ACC112 (cell line): ENCODE data around the gene SLIT3.
"Not testable (repeated sequence)": the region's sequence is repeated elsewhere in the genome, so short reads cannot be mapped to it uniquely, and the experiment has no call there.

Experiments used
- H2AFZ ChIP-seq: fragments of 200-600 bp; sonication (generic); one replicate; pipeline ENCODE4 v1.6.0; 2017; ENCODE audit warnings: antibody characterized with exemption, low read length; ENCODE audit not compliant: unreplicated experiment
- H3K27ac ChIP-seq: fragments of 200-600 bp; sonication (generic); 2 replicates; pipeline ENCODE4 v1.5.1; 2014; ENCODE audit warnings: low read depth, mild to moderate bottlenecking, antibody characterized with exemption, low read length, moderate library complexity
- H3K27me3 ChIP-seq: fragments of 200-600 bp; sonication (generic); 2 replicates; pipeline ENCODE4 v1.6.1; 2014; ENCODE audit warnings: mild to moderate bottlenecking, antibody characterized with exemption, low read length, moderate library complexity, mixed read lengths; ENCODE audit not compliant: insufficient read depth
- H3K36me3 ChIP-seq: fragments of 200-600 bp; sonication (generic); 2 replicates; pipeline ENCODE4 v1.6.1; 2016; ENCODE audit warnings: mild to moderate bottlenecking, antibody characterized with exemption, low read length, moderate library complexity, mixed read lengths; ENCODE audit not compliant: insufficient read depth
- H3K4me1 ChIP-seq: fragments of 200-600 bp; sonication (generic); one replicate; pipeline ENCODE4 v1.6.1; 2016; ENCODE audit warnings: low read length, mixed read lengths; ENCODE audit not compliant: insufficient read depth, unreplicated experiment, control insufficient read depth
- H3K4me3 ChIP-seq: fragments of 200-600 bp; sonication (generic); 2 replicates; pipeline ENCODE4 v1.5.1; 2014; ENCODE audit warnings: mild to moderate bottlenecking, low read depth, low read length
- H3K79me2 ChIP-seq: fragments of 200-600 bp; sonication (generic); one replicate; pipeline ENCODE4 v1.6.0; 2016; ENCODE audit warnings: low read length; ENCODE audit not compliant: control insufficient read depth, unreplicated experiment, insufficient read depth

The SLIT3 gene

DNA sequence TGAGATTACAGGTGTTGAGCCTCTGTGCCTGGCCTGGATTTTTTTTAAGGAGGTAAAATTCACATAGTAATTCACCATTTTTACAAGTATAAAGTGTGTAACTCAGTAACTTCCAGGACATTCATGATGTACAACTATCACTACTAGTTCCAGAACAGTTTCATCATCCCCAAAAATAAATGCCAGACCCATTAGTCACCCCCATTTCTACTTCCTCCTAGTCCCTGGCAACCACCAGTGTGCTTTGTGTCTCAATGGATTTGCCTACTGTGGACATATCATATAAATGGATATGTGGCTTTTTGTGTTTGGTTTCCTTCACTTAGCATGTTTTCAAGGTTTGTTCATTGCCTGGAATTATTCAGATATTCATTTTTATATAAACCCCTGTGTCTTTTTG, 649.3 kb downstream of the SLIT3 start:
- Histone ChIP-seq H3K27me3 (no peaks in the 10 kb centered on the region), H3K79me2 (no peaks in the 10 kb centered on the region), H3K4me1 (peaks cover 14% of the 10 kb centered on the region), H3K27ac (peak overlapping the region; percentile 67), H3K4me3 (no peak overlapping the region), H3K36me3 (no peaks in the 10 kb centered on the region), H2AFZ (no peak overlapping the region)

DNA sequence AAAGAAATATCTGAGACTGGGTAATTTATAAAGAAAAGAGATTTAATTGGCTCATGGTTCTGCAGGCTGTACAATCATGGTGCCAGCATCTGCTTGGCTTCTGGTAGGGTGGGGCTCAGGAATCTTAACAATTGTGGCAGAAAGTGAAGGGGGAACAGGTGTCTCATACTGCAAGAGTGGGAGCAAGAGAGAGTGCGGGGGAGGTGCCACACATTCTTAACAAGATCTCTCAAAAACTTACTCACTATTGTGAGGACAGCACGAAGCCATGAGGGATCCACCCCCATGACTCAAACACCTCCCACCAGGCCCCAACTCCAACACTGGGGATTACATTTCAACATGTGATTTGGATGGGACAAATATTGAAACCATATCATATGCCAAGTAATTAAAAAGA, 651.6 kb downstream of the SLIT3 start:
- Histone ChIP-seq H2AFZ (no peak overlapping the region), H3K4me1 (peaks cover 14% of the 10 kb centered on the region), H3K36me3 (no peaks in the 10 kb centered on the region), H3K27ac (no peak overlapping the region), H3K27me3 (no peaks in the 10 kb centered on the region), H3K79me2 (no peaks in the 10 kb centered on the region), H3K4me3 (no peak overlapping the region)

DNA sequence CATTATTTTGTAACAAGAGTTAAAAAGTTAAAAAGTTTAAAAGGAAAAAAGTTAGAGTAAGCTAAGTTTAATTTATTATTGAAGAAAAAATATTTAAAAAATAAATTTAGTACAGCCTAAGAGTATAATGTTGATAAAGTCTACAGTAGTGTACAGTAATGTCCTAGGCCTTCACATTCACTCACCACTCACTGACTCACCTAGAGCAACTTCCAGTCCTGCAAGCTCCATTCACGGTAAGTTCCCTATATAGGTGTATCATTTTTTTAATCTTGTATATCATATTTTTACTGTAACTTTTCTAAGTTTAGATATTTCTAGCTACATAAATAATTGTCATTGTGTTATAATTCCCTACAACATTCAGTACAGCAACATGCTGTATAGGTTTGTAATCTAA, 652.4 kb downstream of the SLIT3 start:
- Histone ChIP-seq H2AFZ (no peak overlapping the region), H3K36me3 (no peaks in the 10 kb centered on the region), H3K27ac (no peak overlapping the region), H3K27me3 (no peaks in the 10 kb centered on the region), H3K79me2 (no peaks in the 10 kb centered on the region), H3K4me3 (no peak overlapping the region), H3K4me1 (peaks cover 14% of the 10 kb centered on the region)

DNA sequence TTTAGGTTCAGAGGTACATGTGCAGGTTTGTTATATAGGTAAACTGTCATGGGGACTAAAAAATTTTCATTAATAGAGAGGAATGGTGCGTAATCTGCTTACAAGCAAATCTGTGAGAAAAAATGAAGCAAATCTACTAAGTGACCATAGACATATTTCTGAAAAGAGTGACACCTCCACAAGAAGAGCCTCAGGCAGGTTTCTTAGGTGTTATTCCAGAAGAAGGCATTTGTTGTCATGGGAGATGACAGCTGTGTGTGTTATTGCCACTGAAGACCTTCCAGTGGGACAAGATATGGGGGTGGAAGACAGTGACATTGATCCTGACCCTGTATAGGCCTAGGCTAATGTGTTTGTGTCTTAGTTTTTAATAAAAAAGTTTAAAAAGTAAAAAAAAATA, 652.9 kb downstream of the SLIT3 start:
- peaks cover 14% of the 10 kb centered on the region for H3K4me1 ChIP-seq
- H3K4me3 ChIP-seq = no peak overlapping the region
- no peaks in the 10 kb centered on the region for H3K79me2 ChIP-seq
- H3K27ac ChIP-seq = no peak overlapping the region
- no peak overlapping the region for H2AFZ ChIP-seq
- H3K27me3 ChIP-seq = no peaks in the 10 kb centered on the region
- no peaks in the 10 kb centered on the region for H3K36me3 ChIP-seq

DNA sequence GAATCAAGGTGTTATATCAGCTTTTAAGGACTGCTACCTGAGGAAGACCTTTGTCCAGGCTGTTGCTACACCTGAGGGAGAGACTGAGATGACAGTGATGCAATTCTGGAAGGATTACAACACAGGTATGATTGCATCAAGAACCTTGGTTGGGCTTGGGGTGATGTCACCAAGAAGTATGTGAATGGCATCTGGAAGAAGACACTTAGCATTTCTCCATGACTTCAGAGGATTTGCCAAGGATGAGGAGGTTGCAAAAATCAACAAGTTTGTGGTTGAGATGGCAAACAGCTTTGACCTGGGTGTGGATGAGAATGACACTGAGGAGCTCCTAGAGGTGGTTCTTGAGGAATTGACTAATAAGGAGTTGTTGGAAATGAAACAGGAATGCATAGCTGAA, 653.9 kb downstream of the SLIT3 start:
- Histone ChIP-seq H2AFZ (no peak overlapping the region), H3K27ac (no peak overlapping the region), H3K79me2 (no peaks in the 10 kb centered on the region), H3K4me1 (peaks cover 10% of the 10 kb centered on the region), H3K27me3 (no peaks in the 10 kb centered on the region), H3K36me3 (no peaks in the 10 kb centered on the region), H3K4me3 (no peak overlapping the region)

DNA sequence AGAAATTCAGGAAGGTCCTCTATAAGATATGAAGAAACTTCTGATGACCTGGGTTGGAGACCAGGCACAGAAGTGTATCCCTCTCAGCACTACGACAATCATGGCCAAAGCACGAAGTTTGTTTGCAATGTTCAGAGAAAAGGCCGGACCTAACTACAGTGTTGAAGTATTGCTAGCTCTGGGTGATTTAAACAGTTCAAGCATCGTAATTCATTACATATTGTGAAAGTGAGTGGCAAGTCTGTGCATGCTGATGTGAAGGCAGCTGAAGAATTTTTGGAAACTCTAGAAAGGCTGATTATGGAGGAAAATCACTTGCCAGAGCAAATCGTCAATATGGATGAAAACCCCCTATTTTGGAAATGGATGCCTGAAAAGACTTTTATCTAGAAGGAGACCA, 654.6 kb downstream of the SLIT3 start:
- Histone ChIP-seq H3K4me1 (peaks cover 4% of the 10 kb centered on the region), H3K36me3 (no peaks in the 10 kb centered on the region), H3K79me2 (no peaks in the 10 kb centered on the region), H2AFZ (no peak overlapping the region), H3K4me3 (no peak overlapping the region), H3K27ac (no peak overlapping the region), H3K27me3 (no peaks in the 10 kb centered on the region)

DNA sequence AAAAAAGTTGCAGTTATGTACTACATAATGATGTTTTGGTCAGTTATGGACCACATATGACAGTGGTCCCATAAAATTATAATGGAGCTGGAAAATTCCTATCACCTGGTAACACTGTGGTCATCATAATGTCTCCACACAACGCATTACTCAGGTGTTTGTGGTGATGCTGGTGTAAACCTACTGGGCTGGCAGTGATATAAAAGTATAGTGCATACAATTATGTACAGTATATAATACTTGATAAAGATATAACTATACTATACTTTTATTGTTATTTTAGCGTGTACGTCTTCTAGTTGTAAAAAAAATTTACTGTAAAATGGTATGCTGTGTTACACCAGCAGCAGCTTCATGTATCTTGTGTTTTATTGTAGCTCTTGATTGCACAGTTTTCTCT, 655.7 kb downstream of the SLIT3 start:
- Histone ChIP-seq H3K4me3 (no peak overlapping the region), H3K27me3 (no peaks in the 10 kb centered on the region), H3K27ac (no peak overlapping the region), H2AFZ (no peak overlapping the region), H3K79me2 (no peaks in the 10 kb centered on the region), H3K36me3 (no peaks in the 10 kb centered on the region), H3K4me1 (no peaks in the 10 kb centered on the region)

DNA sequence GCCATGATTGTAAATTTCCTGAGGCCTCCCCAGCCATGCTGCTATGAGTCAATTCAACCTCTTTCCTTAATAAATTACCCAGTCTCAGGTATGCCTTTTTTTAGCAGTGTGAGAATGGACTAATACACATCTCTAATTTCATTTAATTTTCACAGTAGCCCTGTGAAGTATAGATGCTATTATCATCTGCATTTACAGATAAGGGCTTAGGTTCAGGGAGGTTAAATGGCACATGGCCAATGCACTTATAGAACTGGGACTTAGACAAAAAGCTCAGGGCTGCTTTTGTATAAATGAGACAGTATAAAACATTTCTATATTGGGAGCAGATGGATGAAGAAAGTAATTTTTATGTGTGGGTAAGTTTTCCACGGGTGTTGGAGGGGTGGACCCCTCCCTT, 658.9 kb downstream of the SLIT3 start:
- no peak overlapping the region for H3K4me3 ChIP-seq
- H3K79me2 ChIP-seq = no peaks in the 10 kb centered on the region
- no peak overlapping the region for H2AFZ ChIP-seq
- no peak overlapping the region for H3K27ac ChIP-seq
- no peaks in the 10 kb centered on the region for H3K4me1 ChIP-seq
- no peaks in the 10 kb centered on the region for H3K27me3 ChIP-seq
- H3K36me3 ChIP-seq = no peaks in the 10 kb centered on the region

DNA sequence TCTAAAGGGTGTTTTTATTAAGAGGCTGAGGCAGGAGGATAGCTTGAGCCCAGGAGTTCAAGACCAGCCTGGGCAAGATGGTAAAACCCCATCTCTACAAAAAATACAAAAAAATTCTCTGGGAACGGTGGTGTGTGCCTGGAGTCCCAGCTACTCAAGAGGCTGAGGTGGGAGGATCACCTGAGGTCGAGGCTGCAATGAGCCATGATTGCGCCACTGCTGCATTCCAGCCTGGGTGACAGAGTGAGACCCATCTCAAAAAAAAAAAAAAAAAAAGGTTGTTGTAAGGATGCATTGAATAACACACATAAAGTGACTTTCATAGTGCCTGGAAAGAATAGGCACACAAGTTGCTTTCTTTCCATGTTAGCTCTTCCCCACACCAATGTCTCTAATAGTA, 662.1 kb downstream of the SLIT3 start:
- not testable (repeated sequence) for H3K4me3 ChIP-seq, H2AFZ ChIP-seq, H3K4me1 ChIP-seq, H3K27me3 ChIP-seq, H3K36me3 ChIP-seq, H3K27ac ChIP-seq, H3K79me2 ChIP-seq

DNA sequence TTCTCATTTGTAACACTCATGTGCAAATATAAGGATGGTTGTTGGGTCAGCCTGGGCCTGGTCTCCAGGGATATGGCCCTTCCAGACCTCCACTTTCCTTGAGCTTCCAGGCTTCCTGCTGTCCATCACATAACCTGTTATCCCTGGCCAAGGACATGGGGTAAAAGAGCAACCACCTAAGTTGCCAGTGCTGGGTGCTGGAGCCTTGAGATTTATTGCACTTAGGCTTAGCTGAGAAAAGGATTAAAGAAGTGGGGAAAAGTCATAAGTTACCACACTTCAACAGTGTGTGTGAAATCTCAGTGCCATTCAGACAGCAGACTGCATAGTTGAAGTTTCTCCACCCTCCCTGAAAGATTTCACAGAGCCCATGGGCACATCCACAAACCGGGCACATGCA, 663.1 kb downstream of the SLIT3 start:
- Histone ChIP-seq H3K79me2 (no peaks in the 10 kb centered on the region), H2AFZ (no peak overlapping the region), H3K4me1 (no peaks in the 10 kb centered on the region), H3K27me3 (no peaks in the 10 kb centered on the region), H3K27ac (no peak overlapping the region), H3K36me3 (no peaks in the 10 kb centered on the region), H3K4me3 (no peak overlapping the region)

DNA sequence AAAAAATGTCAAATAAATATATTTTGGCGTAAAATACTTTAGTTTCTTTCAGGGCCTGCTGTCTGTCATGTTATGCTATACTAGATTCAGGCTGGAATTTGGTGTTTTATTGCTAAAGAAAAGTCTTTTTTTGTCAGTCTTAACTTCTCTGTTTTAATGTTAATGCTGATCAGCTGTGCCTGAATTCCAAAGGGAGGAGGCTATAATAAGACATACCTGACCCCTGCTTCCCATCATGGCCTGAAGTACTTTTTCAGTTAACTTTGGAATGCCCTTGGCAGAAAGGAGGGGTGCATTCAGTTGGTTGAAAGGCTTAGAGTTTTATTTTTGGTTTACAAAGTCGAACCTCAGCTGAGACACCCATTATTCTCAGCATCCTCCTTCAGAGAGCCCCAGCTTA, 663.7 kb downstream of the SLIT3 start:
- H3K36me3 ChIP-seq = no peaks in the 10 kb centered on the region
- H3K4me1 ChIP-seq = no peaks in the 10 kb centered on the region
- H3K27me3 ChIP-seq = no peaks in the 10 kb centered on the region
- no peaks in the 10 kb centered on the region for H3K79me2 ChIP-seq
- no peak overlapping the region for H3K4me3 ChIP-seq
- H3K27ac ChIP-seq = no peak overlapping the region
- H2AFZ ChIP-seq = no peak overlapping the region

DNA sequence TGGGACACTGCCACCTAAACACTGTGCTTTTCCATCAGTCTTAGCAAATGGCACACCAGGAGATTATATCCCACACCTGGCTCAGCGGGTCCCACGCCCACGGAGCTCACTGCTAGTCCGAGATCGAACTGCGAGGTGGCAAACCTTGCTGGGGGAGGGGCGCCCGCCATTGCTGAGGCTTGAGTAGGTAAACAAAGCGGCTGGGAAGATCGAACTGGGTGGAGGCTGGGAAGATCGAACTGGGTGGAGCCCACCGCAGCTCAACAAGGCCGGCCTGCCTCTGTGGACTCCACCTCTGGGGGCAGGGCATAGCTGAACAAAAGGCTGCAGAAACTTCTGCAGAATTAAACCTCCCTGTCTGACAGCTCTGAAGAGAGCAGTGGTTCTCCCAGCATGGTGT, 670.0 kb downstream of the SLIT3 start:
- H3K27me3 ChIP-seq = peaks cover 21% of the 10 kb centered on the region
- not testable (repeated sequence) for H3K27ac ChIP-seq, H3K36me3 ChIP-seq, H2AFZ ChIP-seq, H3K79me2 ChIP-seq, H3K4me1 ChIP-seq, H3K4me3 ChIP-seq
